Spinal cord (tissue), 10 donors: Measurements from ENCODE around the gene SLC12A6. TPM values are rescaled to one million over a fixed set of nuclear protein-coding genes. Genes with fewer than 3 reads are reported as not detected.

ENCODE experiments used
- DNase-seq, 6 donors: peaks; one replicate each; pipeline versions ENCODE4 v3.0.0 to v3.0.0-alpha.2; 2013 to 2015; ENCODE audit warnings: low spot score in 6 of 6, low read depth in 4 of 6
- H3K27ac ChIP-seq: one replicate; pipeline ENCODE4 v1.5.1; 2013; ENCODE audit warnings: low read depth, low read length, control low read depth
- H3K27me3 ChIP-seq: one replicate; pipeline ENCODE4 v1.6.1; 2013; ENCODE audit warnings: low read length; ENCODE audit not compliant: control insufficient read depth, insufficient read depth
- H3K36me3 ChIP-seq: one replicate; pipeline ENCODE4 v1.6.1; 2013; ENCODE audit warnings: low read length; ENCODE audit not compliant: control insufficient read depth, insufficient read depth
- H3K4me1 ChIP-seq: one replicate; pipeline ENCODE4 v1.6.1; 2013; ENCODE audit warnings: low read length; ENCODE audit not compliant: control insufficient read depth, insufficient read depth
- H3K4me3 ChIP-seq: one replicate; pipeline ENCODE4 v1.5.1; 2013; ENCODE audit warnings: low read depth, low read length, control low read depth
- H3K9me3 ChIP-seq: one replicate; pipeline ENCODE4 v1.6.1; 2013; ENCODE audit warnings: low read length; ENCODE audit not compliant: control insufficient read depth, insufficient read depth
- WGBS: methylation state at CpG from one replicate; pipeline ENCODE4 v1.1.5; 2013; ENCODE audit warnings: missing lambda C conversion rate; ENCODE audit not compliant: insufficient coverage; 5-methylcytosine and 5-hydroxymethylcytosine counted together
- polyA plus RNA-seq, 2 donors: library from polyadenylated mRNA; unstranded; fragments of 120-200 nt; gene quantifications; one replicate each; pipeline ENCODE4 v1.2.1, GENCODE V29; 2013; ENCODE audit not compliant: insufficient read length in 2 of 2
- total RNA-seq, 2 donors: library from RNA; depleted of rRNA in 1 of 2; stranded (reverse); fragments of 120-200 nt in 1 of 2; fragments of >200 nt in 1 of 2; gene quantifications; one replicate each; pipeline versions ENCODE4 v1.2.3 to v1.2.4, GENCODE V29; 2013 to 2014
- donor health status: healthy.

The SLC12A6 gene
- total and polyA plus RNA-seq, 4 donors = 20.9 to 38.7 (median 33.4) TPM

DNA sequence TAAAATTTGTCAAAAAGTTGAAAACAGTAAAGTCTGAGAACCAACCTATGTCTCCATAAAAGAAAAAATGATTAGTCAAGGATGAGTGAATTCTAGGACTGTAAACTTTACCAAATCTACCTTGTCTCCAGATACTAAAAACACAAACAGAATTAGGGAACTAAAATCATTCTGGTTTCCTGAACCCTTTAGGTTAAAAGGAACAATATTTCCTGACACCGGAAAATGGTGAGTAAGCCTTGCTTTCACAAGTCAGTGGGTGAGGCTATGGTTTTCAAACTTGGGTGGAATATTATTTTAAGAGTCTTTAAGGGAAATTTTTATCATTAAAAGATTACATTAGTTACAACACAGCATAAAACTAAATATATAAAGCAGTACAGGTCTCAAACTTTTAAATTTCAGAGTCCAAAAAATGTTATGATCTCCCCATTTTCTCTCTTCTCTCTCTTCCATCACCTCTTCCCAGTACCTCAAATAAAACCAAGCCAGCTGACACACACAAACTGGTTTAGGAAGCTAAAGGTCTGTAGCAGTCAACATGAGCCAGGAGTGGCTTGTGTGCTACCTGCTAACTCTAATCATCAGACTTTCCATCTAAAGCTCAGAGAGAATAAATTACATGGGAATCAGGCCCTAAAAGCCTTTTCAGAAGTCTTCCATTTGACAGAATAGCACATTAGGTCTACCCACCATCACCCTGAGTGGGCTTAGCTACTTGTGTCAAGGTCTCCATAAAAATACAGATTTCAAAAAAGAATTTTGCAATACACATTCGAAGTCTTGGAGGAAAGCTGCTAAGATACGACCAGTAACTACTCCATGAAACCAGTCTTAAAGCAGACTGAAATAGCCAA, 2.2 kb downstream of the SLC12A6 start:
- no peak overlapping the region for H3K4me3 ChIP-seq

DNA sequence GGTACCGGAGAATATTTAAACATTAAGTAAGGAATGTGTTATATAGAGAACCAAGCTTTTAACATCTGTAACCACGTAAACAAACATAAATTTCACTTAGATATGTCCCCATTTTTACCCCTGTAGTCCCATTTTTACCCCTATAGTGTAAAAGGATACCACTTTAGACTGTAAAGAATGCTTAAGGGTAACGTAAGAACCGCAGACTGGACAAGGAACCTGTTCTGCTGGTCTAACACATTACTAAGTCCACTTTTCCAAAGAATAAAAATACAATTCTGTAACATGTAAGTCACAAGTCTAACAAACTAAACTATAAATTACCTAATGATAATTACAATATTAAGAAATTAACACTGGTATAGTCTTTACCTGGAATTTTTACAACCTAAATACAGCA, 2.9 kb downstream of the SLC12A6 start:
- no peak overlapping the region for H3K4me3 ChIP-seq
- H3K4me1 ChIP-seq = peaks cover 17% of the 10 kb centered on the region
- no peak overlapping the region for H3K27ac ChIP-seq
- no peaks in the 10 kb centered on the region for H3K9me3 ChIP-seq
- H3K27me3 ChIP-seq = no peaks in the 10 kb centered on the region
- DNase-seq = no peak
- WGBS = no CpG with 5 or more reads among the region's 4 CpGs
- peaks cover 3% of the 10 kb centered on the region for H3K36me3 ChIP-seq

More for the DNA sequence above, 2.2 kb downstream of the SLC12A6 start:
- 92% methylated on average over 2 of the region's 3 CpGs for WGBS
- Histone ChIP-seq H3K36me3 (peaks cover 7% of the 10 kb centered on the region), H3K9me3 (no peaks in the 10 kb centered on the region), H3K27me3 (no peaks in the 10 kb centered on the region), H3K4me1 (peaks cover 17% of the 10 kb centered on the region), H3K27ac (no peak overlapping the region)
- DNase-seq = no peak

DNA sequence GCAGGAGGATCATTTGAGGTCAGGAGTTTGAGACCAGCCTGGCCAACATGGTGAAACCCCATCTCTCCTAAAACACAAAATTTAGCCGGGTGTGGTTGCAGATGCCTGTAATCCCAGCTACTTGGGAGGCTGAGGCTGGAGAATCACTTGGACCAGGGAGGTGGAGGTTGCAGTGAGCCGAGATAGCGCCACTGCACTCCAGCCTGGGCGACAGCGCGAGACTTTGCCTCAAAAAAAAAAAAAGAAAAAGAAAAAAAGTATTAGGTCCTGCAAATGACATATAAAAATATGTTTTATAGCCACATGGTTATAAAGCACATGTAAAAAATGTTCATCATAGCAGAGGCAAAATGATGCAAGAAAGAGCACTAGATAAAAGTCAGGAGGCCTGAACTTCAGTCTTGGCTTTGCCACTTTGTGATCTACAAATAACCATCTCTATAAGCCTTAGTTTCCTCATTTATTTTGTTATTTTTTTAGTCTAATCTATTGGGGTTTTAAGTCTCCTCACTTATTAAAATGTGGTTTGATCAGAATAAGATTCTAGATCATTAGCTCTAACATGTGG, 4.9 kb downstream of the SLC12A6 start:
- WGBS = 100% methylated on average over 2 of the region's 6 CpGs
- no peaks in the 10 kb centered on the region for H3K27me3 ChIP-seq
- H3K36me3 ChIP-seq = peaks cover 3% of the 10 kb centered on the region
- H3K9me3 ChIP-seq = no peaks in the 10 kb centered on the region
- DNase-seq = no peak
- H3K4me3 ChIP-seq = no peak overlapping the region
- H3K27ac ChIP-seq = no peak overlapping the region
- H3K4me1 ChIP-seq = peaks cover 10% of the 10 kb centered on the region

DNA sequence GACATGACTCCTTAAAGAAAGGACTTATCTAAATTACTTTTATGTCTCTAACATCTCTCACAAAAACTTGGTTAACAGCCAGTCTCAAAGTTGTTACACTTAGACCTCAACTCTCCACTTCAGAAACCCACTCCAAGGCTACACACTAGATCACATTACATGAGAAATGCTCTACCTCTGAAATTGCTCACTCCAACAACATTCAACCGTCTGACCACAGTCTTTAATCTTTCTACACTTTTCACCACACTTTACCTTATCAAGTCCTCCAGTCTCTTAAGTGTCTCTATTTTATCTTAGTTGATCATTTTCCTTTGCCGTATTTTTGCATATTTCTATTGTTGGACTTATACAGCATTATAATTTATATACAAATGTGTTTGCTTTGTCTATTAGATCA, 5.8 kb downstream of the SLC12A6 start:
- WGBS = 100% methylated on average over 1 of the region's 2 CpGs
- Histone ChIP-seq H3K36me3 (peaks cover 3% of the 10 kb centered on the region), H3K4me3 (no peak overlapping the region), H3K9me3 (no peaks in the 10 kb centered on the region), H3K27ac (no peak overlapping the region), H3K4me1 (peaks cover 5% of the 10 kb centered on the region), H3K27me3 (no peaks in the 10 kb centered on the region)
- DNase-seq = no peak

DNA sequence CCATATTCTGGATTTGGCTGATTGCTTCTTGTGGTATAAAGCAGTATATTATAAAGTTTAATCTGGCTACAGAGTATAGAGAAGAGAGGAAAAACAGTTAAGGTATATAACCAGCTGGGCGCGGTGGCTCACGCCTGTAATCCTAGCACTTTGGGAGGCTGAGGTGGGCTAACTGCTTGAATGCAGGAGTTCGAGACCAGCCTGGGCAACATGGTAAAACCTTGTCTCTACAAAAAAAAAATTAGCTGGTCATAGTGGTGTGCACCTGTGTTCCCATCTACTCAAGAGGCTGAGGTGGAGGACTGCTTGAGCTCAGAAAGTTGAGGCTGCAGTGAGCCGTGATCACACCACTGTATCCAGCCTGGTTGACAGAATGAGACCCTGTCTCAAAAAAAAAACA, 7.3 kb downstream of the SLC12A6 start:
- peaks cover 3% of the 10 kb centered on the region for H3K36me3 ChIP-seq
- H3K9me3 ChIP-seq = no peaks in the 10 kb centered on the region
- no peak overlapping the region for H3K4me3 ChIP-seq
- no peak overlapping the region for H3K27ac ChIP-seq
- H3K27me3 ChIP-seq = no peaks in the 10 kb centered on the region
- 97% methylated on average over 4 of the region's 5 CpGs for whole genome bisulfite sequencing
- H3K4me1 ChIP-seq = no peaks in the 10 kb centered on the region
- no peak for DNase-seq

DNA sequence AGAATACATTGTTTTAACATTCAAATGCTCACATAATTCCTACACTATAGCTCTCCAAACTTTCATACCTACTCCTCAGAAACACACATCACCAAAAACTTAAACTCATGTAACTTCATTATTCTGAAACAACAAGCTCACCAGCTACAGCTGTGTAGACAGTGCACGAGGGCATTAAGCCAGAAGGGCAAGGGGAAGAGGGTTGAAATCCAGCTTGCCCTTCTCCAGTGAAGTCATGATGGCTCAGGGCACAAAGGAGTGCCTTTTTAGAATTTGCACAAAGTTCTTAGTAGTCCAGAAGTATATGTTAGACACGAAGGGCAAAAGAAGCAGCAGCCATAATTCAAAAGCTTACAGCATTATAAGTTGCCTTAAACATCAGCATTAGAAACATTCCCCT, 8.6 kb downstream of the SLC12A6 start:
- no peak for DNase-seq
- H3K4me3 ChIP-seq = no peak overlapping the region
- no peaks in the 10 kb centered on the region for H3K9me3 ChIP-seq
- peaks cover 3% of the 10 kb centered on the region for H3K36me3 ChIP-seq
- H3K4me1 ChIP-seq = no peaks in the 10 kb centered on the region
- 100% methylated on average over 1 of the region's 2 CpGs for WGBS
- H3K27me3 ChIP-seq = no peaks in the 10 kb centered on the region
- no peak overlapping the region for H3K27ac ChIP-seq

DNA sequence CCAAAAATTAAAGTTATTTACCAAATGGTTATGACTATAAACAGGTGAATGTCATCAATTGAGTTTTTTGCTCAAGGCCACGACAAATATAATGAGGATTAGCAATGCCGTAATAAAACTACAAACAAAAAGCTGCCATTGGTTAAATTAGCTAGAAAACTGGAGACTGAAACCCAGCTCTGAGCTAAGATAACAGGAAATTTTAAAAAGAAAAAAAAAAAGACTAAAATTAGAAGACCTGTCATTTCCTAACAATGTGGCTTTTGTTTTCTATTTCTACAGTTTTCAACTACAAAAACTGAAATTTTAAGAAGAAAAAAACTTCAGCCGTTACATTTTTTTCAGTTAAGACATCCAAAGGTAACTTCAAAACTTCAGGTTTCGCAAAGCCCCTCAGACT, 9.7 kb downstream of the SLC12A6 start:
- H3K4me1 ChIP-seq = no peaks in the 10 kb centered on the region
- WGBS = no CpG with 5 or more reads among the region's 4 CpGs

DNA sequence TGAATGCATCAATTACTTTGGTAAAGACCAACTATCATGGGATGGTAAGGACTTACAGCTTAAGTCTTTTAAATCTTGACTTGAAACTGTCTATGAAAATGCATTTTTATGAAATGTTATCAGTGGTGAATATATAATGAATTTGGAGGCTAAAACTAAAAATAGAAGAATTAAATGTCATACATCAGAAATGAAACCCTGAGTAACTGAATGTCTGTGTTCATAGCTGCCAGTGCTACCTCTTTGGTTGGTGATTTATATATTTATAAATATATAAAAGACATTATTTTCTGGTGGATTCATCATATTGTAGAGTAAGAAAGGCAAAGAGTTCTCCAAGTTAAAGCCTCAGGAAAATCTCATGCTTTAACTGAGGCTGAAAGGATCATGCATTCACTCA, 12.2 kb downstream of the SLC12A6 start:
- no peaks in the 10 kb centered on the region for H3K27me3 ChIP-seq
- DNase-seq = no peak
- no peak overlapping the region for H3K27ac ChIP-seq
- H3K9me3 ChIP-seq = no peaks in the 10 kb centered on the region
- no peaks in the 10 kb centered on the region for H3K36me3 ChIP-seq
- no peak overlapping the region for H3K4me3 ChIP-seq
- no peaks in the 10 kb centered on the region for H3K4me1 ChIP-seq

More for the DNA sequence above, 9.7 kb downstream of the SLC12A6 start:
- Histone ChIP-seq H3K36me3 (peaks cover 3% of the 10 kb centered on the region), H3K27ac (no peak overlapping the region), H3K27me3 (no peaks in the 10 kb centered on the region), H3K9me3 (no peaks in the 10 kb centered on the region), H3K4me3 (no peak overlapping the region)
- DNase-seq = no peak

DNA sequence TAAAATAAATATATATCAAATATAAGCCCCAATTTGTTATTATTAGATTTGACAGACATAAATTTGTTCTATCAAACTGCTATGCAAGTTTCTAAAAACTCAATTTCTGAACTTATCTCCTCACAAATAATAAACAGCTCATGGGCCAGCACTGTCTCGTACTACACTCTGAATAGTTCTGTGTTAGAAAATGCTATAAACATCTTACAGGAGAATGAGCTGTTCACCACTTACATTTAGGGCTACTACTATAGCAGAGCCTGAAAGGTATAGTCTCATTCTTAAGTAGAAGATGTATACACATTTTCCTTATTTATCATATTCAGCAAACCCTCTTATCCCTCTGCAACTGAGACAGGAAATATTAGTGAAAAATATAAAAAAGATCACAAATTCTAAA, 12.6 kb downstream of the SLC12A6 start:
- Histone ChIP-seq H3K36me3 (no peaks in the 10 kb centered on the region), H3K4me3 (no peak overlapping the region), H3K27ac (no peak overlapping the region), H3K4me1 (no peaks in the 10 kb centered on the region), H3K27me3 (no peaks in the 10 kb centered on the region), H3K9me3 (no peaks in the 10 kb centered on the region)
- DNase-seq = no peak
- WGBS = no CpG with 5 or more reads among the region's 1 CpG

DNA sequence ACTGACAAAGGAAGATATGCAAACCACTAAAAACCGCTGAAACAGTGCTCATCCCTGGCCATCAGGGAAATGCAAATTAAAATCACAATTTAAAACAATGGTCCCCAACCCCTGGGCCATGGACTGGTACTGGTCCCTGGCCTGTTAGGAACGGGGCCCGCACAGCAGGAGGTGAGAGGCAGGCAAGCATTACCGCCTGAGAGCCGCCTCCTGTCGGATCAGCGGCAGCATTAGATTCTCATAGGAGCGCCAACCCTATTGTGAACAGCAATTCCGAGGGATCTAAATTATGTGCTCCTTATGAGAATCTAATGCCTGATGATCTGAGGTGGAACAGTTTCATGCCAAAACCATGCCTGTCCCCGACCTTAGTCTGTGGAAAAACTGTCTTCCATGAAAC, 14.4 kb downstream of the SLC12A6 start:
- Histone ChIP-seq H3K27me3 (no peaks in the 10 kb centered on the region), H3K27ac (no peak overlapping the region), H3K4me1 (no peaks in the 10 kb centered on the region), H3K36me3 (no peaks in the 10 kb centered on the region), H3K4me3 (no peak overlapping the region), H3K9me3 (no peaks in the 10 kb centered on the region)
- 90% methylated on average over 10 of the region's 10 CpGs for WGBS
- no peak for DNase-seq
